GM12801 (cell line): ENCODE measurements around the gene ADGRD1.

Experiments
- CTCF ChIP-seq: IDR thresholded peaks from one replicate; pipeline ENCODE4 v1.5.1; 2011; ENCODE audit warnings: control low read depth; ENCODE audit not compliant: insufficient read length; ENCODE audit errors: extremely low read depth

ADGRD1 gene

GRCh38 chr12:130932061-130932930 lies 21.4 kb upstream of the ADGRD1 start:
- no peak for TF ChIP-seq CTCF

DNA sequence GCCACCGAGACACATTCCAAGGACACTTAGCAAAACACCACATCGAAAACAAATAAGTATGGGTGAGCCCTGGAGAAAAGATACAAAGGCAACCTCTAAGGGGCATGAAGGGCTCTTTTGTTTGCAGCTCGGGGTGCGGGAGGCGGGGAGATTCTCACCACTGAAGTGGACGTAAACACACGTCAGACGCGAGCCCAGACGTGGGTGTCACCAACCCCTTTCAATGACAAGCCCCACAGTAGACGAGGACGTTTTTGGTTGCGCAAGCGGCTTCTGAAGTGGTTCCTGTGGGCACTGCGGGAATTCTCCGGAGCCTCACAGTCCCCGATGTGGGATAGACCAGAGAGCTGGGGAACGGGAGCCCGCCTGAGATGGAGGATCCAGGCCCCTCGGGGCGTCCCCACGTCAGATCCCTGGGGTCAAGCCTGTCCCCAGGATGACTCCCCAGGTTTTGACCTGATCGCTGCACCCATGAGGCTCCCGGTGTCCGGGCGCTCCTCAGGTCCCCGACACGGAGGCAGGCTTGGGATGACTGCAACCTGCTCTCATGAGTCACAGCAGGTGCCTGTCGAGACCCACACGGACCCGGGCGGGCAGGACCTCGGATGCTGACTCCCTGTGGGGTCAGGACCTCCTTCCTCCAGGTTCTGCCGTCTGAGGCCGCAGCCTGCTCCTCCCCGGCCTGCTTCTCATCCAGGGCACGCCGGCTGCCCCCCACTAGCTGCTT lies 20.3 kb upstream of the ADGRD1 start:
- TF ChIP-seq CTCF = no peak

DNA sequence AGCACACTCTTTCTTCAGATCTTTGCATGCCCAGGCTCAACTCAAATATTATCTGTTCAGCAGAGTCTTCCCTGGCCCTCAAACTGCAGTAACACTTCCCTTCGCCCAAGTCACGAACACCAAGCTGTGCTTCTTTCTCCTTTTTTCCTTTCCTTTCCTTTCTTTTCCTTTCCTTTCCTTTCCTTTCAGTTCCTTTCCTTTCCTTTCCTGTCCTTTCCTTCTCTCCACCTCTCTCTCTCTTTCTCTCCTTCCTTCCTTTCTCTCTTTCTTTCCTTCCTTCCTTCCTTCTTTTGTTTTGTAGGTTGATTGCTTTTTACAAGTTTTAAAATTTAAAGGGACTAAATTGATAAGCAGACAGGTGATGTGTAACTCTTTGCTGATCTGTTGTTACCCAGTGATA lies 19.0 kb upstream of the ADGRD1 start:
- TF ChIP-seq CTCF = no peak

DNA sequence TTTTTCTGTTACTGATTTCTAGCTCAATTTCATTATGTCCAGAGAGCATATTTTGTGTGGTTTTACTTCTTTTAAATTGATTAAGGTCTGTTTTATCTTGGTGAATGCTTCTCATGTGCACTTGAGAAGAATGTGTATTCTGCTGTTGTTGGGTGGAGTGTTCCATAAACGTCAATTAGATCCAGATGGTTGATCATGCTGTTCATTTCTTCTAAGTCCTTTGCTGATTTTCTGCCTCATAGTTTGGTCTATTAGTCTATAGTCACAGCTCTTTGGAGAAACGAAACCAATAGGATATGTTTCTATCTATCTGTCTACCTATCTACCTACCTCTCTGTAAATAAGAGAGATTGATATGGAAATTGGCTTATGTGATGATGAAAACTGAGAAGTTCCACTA lies 17.1 kb upstream of the ADGRD1 start:
- TF ChIP-seq CTCF = no peak

DNA sequence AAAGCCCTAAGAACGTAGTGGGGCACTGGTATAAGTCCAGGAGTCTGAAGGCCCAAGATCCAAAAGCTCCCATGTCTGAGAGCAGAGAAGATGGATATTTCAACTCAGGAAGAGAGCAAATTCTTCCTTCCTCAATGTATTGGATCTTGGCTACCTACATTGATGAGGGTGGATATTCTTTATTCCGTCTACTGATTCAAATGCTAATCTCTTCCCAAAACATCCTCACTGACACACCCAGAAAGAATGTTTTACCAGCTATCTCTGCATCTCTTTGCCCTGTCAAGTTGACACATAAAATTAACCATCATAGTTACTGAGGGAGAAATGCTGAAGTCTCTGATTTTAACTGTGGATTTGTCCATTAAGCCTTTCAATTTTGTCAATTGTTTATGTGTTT lies 16.6 kb upstream of the ADGRD1 start:
- TF ChIP-seq CTCF = no peak

- no peak for TF ChIP-seq CTCF
Observed at GRCh38 chr12:130938186-130938585, 15.5 kb upstream of the ADGRD1 start.

GRCh38 chr12:130944878-130945277 lies 8.8 kb upstream of the ADGRD1 start:
- no peak for TF ChIP-seq CTCF
